Sigmoid colon (tissue), 4 donors: ENCODE results near the gene HACL1.

Experiments used
- EP300 ChIP-seq, 4 donors: sonication (generic); formaldehyde crosslinking; IDR thresholded peaks; one replicate each; pipeline ENCODE4 v1.6.1; 2017; ENCODE audit warnings: antibody characterized with exemption in 4 of 4
- POLR2A ChIP-seq, 2 donors: fragments of 450-650 bp; IDR thresholded peaks; one replicate each; pipeline ENCODE4 v1.6.1; 2016; ENCODE audit warnings: antibody characterized with exemption in 2 of 2, mild to moderate bottlenecking in 2 of 2, moderate library complexity in 2 of 2
- POLR2AphosphoS5 ChIP-seq, 4 donors: sonication (generic); formaldehyde crosslinking; IDR thresholded peaks; one replicate each; pipeline ENCODE4 v1.6.1; 2017; ENCODE audit warnings: antibody characterized with exemption in 4 of 4
- TF ChIP-seq, protein P1 (sequence below), 4 experiments: fragments of 450-650 bp in 3 of 4; fragments of 200-600 bp in 1 of 4; IDR thresholded peaks; one replicate each; pipeline ENCODE4 v1.5.1; 2016 to 2019; ENCODE audit warnings: antibody characterized with exemption in 4 of 4, mild to moderate bottlenecking in 3 of 4, moderate library complexity in 2 of 4

DNA sequence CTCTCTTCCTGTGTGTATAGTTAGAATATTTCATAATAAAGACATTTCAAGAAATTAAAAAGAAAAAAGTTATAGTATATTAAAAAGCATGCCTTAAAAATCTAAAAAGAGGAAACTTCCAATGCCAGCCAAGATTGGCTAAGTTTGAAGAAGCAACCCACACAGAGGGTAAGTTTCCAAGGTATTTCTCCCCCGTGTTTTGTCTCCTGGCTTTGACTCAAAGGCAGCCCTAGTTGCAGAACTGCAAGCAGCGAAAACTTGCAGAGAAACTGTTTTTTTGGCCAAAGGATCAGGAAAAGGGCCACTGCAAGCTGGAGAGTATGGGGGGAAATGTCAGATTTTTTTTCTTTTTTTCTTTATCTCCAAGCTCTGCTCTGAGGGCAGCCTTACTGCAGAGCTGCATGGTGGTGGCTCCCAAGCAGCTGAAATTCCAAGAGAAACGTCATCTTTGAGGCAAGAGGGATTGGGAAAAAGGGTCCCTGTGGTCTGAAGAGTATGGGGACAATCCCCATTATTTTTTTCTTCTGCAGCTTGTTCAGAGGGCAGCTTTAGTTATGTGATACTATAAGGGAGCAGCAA lies 23.0 kb downstream of the HACL1 start:
- TF ChIP-seq, protein P1, sequence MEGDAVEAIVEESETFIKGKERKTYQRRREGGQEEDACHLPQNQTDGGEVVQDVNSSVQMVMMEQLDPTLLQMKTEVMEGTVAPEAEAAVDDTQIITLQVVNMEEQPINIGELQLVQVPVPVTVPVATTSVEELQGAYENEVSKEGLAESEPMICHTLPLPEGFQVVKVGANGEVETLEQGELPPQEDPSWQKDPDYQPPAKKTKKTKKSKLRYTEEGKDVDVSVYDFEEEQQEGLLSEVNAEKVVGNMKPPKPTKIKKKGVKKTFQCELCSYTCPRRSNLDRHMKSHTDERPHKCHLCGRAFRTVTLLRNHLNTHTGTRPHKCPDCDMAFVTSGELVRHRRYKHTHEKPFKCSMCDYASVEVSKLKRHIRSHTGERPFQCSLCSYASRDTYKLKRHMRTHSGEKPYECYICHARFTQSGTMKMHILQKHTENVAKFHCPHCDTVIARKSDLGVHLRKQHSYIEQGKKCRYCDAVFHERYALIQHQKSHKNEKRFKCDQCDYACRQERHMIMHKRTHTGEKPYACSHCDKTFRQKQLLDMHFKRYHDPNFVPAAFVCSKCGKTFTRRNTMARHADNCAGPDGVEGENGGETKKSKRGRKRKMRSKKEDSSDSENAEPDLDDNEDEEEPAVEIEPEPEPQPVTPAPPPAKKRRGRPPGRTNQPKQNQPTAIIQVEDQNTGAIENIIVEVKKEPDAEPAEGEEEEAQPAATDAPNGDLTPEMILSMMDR (IDR thresholded peaks at IDR 0.05) = no peak
- TF ChIP-seq POLR2AphosphoS5 (IDR thresholded peaks at IDR 0.05) (no peak), POLR2A (IDR thresholded peaks at IDR 0.05) (no peak), EP300 (IDR thresholded peaks at IDR 0.05) (no peak)
